ENCODE measurements around the gene AKAP10. TPM values are rescaled to one million over a fixed set of nuclear protein-coding genes. Genes with fewer than 3 reads are reported as not detected.
"Not testable (repeated sequence)": the region's sequence is repeated elsewhere in the genome, so short reads cannot be mapped to it uniquely, and the experiment has no call there.

The AKAP10 gene, protein sequence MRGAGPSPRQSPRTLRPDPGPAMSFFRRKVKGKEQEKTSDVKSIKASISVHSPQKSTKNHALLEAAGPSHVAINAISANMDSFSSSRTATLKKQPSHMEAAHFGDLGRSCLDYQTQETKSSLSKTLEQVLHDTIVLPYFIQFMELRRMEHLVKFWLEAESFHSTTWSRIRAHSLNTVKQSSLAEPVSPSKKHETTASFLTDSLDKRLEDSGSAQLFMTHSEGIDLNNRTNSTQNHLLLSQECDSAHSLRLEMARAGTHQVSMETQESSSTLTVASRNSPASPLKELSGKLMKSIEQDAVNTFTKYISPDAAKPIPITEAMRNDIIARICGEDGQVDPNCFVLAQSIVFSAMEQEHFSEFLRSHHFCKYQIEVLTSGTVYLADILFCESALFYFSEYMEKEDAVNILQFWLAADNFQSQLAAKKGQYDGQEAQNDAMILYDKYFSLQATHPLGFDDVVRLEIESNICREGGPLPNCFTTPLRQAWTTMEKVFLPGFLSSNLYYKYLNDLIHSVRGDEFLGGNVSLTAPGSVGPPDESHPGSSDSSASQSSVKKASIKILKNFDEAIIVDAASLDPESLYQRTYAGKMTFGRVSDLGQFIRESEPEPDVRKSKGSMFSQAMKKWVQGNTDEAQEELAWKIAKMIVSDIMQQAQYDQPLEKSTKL
- total RNA-seq, result 25.2 and 35.7 TPM in 2 replicates

DNA sequence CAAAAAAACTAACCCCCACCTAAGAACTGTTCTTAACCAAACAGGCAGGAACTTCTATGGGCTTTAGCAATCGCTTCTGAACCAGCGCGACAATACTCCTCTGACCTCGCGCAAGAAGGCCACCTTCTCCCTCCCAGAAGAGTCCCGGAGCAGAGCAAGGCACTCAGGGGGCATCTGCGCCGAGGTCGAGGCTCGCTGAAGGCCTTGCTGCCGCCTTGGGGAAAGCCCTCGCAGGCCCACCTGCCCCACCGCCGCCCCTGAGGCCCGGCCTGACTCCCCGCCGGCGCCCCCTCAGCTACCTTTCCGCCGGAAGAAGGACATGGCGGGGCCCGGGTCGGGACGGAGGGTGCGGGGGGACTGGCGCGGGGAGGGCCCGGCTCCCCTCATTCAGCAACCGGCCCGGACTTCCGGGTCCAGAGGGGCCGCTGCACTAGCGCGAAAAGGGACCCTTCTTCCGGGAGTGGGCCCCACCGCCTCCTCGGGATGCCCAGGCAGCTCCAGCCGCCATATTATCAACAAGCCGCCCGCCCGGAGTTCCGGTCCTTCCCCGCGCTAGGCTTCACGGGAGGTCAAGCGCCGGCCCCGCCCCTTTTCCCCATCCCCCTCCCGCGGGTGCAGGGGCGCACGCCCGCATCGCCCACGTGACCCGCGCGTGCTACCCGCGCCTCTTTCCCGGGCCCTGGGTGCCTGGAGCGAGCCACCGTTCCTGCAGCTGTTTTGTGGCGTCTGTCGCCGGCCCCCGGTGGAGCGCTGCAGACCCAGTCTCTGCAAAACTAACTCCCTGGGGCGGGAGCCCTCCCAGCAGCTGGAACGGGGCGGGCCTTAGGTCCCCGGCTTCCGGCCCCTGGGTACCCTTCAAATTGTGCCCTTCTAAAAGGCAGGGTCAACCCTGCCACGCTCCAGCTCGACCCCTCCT is at the start of gene AKAP10:
AKAP10 (minus strand) TSS at position 536 of the 916 bp plus-strand sequence; CDS start at position 387, 149 bp downstream.
- DNase-seq (ENCODE audit: low read depth), result peak; percentile 41

DNA sequence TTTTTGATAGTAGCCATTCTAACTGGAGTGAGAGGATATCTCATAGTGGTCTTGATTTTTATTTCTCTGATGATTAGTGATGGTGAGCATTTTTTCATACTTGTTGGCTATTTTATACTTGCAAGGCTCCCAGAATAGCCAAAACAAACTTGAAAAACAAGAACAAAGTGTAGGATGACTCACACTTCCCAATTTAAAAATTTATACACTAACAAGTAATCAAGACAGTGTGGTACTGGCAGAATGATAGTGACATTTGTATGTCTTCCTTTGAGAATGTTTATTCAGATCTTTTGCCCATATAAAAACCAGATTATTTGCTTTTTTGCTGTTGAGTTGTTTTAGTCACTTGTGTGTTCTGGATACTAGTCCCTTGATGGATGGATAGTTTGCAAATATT is 49.3 kb upstream of the AKAP10 start:
- DNase-seq (ENCODE audit: low read depth), result no peak

DNA sequence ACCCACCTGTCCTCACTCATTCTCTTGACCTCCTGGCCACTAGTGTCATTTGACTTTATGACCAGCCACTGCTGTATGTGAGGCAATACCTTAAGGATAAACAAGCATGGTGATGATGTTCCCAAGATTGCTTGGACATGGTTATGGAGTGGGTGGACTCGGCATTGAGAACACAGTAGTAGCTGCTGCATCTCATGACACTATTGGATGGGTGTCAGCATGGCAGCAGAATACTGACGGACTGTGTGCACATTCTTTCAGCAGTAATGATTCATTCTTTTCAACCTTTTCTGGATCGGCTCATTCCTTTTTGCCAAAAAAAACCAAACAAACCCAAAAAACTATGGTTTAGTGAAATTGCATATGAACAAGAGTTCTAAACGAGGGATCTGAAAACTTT is 45.1 kb upstream of the AKAP10 start:
- no peak for DNase-seq (ENCODE audit: low read depth)

DNA sequence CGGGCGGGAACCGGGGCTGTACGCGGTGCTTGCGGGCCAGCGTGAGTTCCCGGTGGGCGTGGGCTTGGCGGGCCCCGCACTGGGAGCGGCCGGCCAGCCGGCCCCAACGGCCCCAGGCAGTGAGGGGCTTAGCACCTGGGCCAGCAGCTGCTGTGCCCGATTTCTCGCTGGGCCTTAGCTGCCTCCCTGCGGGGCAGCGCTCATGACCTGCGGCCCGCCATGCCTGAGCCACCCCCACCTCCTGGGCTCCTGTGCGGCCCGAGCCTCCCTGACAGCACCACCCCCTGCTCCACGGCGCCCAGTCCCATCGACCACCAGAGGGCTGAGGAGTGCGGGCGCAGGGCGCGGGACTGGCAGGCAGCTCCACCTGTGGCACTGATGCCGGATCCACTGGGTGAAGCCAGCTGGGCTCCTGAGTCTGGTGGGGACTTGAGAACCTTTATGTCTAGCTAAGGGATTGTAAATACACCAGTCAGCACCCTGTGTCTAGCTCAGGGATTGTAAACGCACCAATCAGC is 38.9 kb upstream of the AKAP10 start:
- not testable (repeated sequence) for DNase-seq (ENCODE audit: low read depth)

DNA sequence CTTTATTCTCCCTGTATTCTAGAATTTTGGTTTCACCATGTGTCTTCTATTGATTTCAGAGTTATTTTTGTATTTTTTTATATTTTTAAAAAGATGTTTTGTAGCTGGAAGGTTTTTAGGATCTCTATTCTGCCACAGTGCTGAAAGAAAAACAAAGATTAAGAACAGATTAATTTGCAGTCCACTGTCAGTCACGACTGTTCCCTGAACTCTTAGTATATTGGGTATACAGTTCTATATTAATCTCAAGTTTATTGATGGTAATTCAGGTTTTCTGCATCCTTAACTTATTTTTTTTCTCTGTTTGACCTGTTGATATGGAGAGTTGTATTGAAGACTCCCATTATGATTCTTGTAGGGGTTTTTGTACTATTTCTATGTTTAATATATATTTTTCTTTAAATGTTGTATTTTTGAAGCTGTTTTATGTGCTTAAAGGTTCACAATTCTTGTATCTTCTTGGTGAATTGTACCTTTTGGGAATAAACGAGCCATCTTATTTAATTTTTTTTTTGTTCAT is 34.4 kb upstream of the AKAP10 start:
- no peak for DNase-seq (ENCODE audit: low read depth)

DNA sequence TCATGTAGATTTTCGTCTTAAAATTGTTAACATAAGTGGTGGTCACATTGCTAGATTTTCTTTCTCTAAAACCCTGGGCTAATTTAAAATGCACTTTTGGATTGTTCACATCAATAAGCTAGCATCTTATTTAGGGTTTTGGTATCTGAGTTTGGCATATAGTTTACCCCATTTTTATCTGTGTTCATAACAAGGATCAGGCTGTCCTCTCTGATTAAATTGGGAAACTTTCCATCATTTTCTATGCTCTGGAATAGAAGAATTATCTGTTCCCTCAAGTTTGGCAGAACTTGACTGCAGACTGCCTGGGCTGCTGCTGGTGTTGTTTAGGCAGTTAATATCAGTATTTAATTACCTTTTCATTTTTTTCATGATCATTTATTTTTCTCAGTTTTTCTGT is 33.3 kb upstream of the AKAP10 start:
- DNase-seq (ENCODE audit: low read depth), result no peak

DNA sequence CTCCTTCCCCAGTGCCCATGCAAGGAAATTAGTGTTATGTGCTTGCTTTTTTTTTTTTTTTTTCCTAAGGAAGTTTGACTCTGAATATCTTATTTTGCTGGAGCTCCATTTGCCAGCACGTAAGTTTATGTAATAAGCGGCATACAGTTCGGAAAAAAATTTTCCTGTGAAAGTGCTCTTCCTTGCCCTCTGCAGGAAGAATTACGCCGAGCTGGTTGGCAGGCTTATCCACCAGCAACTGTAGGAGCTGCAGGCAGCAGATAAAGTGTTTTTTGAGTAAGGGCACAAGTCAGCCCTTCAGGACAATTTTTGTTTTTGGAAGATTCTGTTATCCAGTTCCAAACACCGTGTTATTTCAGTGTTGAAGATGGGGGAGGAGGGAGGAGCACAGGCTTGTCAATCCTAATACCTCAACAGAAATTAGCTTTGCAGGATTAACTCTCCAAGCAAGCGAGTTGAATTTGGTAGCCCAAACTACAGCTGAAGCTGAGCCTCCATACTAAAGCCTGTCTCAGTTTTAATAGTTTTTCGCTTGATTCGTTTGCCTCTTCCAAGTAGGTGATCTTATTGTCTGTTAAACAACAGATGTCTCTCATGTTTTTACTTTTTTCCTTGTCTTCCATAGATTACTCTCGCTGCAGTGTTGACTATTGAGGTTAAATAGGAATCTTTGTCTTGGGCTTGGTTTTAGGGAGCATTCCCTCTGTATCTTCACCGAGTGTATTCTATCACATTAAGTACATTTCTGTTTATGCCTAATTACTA is 32.7 kb upstream of the AKAP10 start:
- DNase-seq (ENCODE audit: low read depth), result peak; percentile 44

DNA sequence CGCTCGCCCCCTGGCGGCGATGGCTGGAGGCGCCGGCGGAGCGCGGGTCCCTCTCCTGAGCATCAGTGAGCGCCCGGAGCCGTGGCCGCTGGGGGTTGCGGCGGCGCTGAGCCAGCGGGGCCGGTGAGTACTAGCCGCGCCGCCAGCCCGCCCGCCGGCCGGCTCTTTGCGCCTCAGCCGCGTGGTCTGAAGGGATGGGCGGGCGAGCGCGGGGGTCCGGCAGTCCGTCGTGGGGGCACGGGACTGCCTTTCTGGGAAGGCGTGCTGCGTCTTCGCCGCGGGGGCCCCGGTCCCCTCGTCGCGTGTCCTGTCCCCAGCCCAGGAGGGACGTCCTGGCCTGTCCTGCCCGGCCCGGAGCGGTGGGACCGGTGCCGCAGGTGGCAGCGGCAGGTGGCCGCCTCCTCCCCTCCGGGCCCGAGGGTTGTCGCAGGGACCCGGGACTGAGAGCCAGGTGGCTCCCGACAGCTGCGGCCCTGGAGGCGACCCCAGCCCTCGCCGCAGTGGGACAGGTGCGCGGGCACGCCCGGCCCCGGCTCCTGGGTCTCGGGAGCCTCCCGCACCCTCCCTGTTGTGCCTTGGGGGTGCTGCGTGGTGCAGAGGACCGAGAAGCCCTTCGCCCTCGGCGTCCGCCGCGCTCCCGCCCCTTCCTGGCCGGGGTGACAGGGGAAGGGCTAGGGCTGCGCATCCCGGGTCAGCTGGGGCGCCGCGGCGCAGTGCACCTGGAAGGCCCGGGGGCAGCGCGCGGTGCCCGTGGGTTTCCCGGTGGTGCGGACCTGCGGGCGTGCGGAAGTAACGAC is 31.9 kb upstream of the AKAP10 start, which contains the start of gene SPECC1:
SPECC1 (plus strand) TSS at position 58 of the 797 bp plus-strand sequence. CDS start 87,293 bp downstream, outside the sequence.
- DNase-seq (ENCODE audit: low read depth), result peak; percentile 10

DNA sequence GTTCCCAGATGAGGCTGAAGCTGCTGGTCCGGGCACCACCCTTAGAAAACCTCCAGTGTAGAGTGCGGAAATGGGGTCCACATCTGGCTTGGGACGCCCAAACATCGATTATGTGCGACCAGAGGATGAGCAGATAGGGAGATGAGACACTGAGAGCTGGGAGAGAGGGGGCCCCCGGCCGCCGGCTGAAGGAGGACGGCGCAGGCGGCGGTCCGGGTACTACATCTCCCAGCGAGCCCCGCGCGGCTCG is 31.3 kb upstream of the AKAP10 start:
- no peak for DNase-seq (ENCODE audit: low read depth)

DNA sequence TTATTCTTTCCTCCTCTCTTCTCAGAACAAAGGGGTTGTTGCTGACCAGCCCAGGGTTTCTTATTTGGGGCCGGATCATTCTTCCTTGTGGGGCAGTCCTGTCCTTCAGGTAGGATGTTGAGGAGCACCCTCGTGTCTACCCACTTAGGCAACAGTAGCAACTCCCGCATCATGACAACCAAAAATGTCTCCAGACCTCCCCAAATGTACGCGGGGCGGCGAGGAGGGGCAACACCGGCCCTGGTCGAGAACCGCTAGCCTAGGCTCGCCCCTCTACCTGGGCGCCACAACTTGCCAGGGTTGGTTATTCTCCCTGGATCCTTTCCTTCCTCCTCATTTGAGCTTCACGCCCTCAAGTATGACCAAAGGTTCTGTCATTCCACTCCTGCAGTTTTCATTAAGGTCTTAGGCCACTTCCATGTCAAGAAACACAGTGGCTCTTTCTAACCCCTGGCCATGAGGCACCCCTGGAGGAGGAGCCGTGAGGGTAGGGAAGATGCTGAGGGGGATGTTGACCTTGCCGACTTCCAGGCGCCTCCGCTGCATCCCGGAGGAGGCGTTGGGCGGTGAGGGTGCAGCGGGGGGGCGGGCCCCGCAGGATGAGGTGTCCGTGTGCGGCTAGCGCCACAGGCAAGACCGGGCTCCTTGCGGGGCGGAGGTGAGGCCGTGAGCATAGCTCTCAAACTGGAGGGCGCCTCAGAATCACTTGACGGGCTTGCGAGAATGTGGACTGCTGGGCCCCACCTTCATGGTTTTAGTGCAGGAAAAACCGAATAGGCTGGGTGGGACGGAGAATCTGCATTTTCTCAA is 30.8 kb upstream of the AKAP10 start:
- no peak for DNase-seq (ENCODE audit: low read depth)

DNA sequence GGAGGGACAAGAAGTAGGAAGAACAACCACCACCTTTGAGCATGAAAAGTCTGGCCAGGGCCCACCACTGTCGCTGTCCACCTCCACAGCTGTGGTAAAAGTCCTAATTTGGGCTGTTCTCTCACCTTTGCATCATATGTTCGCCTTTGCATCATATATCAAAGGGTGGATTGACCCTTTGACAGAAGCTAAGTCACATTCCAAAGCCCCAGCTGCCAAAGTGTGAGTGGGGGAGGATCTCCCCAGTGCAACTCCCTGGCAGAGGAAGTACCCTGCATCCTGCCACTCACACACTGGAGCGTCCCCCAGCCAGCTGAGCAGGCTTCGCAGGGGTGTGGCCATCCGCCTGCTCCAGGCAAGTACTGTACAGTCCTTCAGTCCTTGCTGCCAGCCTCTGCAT is 18.9 kb upstream of the AKAP10 start:
- DNase-seq (ENCODE audit: low read depth), result no peak

DNA sequence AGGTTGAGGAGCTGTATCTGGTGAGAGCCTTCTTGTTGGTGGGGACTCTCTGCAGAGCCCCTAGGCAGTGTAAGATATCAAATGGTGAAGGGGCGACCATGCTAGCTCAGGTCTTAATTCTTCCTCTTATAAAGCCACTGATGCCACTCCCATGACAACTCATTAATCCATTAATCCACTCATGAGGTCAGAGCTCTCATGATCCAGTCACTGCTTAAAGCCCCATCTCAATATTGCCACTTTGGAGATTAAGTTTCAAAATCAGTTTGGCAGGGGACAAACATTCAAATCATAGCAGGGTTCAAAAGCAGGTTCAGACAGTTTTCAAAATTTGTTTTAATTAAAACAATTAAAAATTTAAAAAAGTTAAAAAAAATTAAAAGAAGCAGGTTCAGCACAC is 18.5 kb upstream of the AKAP10 start:
- no peak for DNase-seq (ENCODE audit: low read depth)

DNA sequence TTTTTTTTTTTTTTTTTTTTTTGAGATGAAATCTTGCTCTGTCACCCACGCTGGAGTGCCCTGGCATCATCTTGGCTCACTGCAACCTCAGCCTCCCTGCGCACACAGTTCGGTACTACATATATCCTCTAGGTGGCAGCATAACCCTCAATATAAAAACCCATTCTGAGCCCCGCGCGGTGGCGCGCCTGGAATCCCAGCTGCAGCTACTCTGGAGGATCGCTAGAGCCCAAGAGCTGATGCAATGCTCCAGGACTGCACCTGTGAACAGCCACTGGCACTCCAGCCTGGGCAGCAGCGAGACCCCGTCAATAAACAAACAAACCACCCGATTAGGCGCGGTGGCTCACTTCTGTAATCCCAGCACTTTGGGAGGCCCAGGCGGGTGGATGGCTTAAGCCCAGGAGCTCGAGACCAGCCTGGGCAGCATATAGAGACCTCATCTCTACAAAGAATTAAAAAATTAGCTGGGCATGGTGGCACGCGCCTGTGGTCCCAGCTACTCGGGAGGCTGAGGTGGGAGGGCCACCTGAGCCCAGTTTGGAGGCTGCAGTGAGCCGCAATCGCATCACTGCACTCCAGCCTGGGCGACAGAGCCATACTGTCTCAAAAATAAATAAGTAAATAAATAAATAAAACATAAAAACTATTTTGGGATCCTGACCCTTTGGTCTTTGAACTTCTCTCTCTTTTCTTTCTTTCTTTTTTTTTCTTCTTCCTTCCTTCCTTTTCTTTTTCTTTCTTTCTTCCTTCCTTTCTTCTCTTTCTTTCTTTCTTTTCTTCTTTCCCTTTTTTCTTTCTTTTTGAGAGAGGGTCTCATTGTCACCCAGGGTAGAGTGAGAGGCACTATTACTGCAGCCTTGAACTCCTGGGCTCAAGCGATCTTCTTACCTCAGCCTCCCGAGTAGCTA is 15.4 kb upstream of the AKAP10 start:
- DNase-seq (ENCODE audit: low read depth), result peak; percentile 84

DNA sequence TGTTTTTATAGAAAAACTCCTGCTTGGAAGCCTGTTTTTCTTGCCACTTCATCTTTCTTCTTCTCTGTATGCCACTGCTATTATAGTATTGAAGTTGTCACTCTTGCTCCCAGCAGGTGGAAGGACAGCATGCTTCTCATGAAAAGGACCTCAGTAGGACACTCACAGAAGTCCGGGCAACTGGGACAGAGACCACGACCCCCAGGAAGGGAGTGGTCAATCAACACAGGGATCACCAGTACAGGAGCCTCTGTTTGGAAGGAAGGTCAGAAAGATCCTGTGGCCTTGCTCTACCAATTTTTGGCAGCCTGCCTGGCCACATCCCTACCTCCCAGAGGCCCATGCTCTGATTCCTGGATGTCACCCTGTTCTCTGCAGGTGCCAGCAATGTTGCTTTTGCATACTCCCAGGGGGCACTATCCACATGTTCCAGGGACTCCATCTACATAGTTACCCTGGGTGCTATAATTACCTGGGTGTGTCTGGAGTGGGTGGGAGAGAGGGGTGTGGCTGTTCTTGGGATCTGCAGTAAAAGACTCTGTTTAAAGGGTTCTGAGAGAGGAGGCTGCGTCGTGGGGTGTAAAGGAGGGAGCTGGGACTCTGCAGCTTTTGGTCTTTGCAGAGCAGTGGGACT is 13.7 kb upstream of the AKAP10 start:
- no peak for DNase-seq (ENCODE audit: low read depth)

DNA sequence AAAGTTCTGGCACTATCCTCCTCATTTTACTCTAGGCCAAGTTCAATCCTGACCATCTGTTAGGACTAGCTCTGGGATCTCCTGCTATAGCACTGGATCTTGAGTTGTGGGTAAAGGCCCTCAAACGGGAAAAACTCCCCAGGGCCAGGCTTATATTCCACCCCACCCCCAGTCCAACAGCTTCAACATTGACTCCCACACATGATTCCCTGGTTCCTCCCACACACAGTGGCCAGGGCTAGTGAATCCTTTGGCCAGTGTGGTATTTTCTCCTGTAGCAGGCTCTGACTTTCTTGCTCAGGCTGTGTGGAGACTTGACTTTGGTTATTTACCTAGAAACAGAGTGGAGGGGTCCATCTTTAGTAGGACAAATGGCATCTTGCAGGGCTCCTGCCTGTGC is 10.3 kb upstream of the AKAP10 start:
- DNase-seq (ENCODE audit: low read depth), result no peak

DNA sequence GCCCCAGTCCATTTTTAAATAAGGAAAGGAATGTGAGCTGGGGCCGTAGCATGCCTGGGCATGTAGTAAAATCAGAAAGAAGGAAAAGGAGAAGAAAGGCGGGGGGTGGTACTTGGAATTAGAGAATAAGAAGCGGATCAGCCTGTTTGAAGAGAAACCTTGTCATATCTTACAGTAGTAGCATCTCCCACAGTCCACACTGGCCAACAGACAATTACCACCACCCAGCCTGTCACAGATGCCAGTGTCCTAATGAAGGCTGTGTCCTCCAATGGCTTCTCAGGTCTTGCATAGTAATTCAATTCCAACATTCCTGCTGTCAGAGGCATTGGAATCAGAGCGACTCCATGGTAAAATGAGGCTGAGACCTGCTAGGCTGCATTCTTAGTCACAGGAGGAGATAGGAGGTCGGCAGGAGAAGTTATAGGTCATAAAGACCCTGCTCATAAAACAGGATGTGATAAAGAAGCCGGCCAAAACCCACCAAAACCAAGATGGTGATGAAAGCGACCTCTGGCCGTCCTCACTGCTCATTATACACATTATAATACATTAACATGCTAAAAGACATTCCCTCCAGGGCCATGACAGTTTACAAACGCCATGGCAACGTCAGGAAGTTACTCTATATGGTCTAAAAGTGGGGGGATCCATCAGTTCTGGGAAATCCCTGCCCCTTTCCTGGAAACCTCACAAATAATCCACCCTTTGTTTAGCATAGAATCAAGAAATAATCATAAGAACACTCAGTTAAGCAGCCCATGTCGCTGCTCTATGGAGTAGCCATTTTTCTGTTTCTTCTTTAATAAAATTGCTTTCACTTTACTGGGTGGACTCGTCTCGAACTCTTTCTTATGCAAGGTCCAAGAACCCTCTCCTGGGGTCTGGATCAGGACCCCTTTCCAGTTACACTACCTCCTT is 9.6 kb upstream of the AKAP10 start:
- DNase-seq (ENCODE audit: low read depth), result no peak

Data from renal cortical epithelial cell (primary cell).